ENCODE data around the gene RXRG.
"Not testable (repeated sequence)": the region's sequence is repeated elsewhere in the genome, so short reads cannot be mapped to it uniquely, and the experiment has no call there.

RXRG gene

DNA sequence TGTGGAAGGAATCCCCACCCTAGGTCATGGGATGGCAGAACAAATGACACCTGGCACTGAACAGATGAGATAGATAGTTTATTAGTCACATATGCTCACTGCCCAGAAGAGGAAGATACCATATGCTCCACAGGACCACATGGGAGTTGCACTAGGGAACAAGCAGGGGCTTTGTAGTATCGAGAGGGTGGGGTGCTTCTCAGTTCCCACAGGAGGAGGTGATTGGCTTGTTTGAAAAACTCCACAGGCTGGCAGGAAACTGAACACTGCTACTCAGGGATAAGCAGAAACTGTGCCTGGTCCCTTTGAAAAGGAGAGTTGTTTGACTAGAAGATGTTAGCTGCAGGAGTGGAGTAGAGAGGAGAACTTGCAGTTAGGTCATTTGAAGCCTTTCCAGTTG lies 31.9 kb upstream of the RXRG start:
- TF ChIP-seq SPI1 (IDR thresholded peaks at IDR 0.05; ENCODE audit: low read depth, low read length) (no peak), POLR2AphosphoS5 (IDR thresholded peaks at IDR 0.05; ENCODE audit: low read depth, low read length) (no peak), POU2F2 (IDR thresholded peaks at IDR 0.05; ENCODE audit: low read depth, low read length) (no peak), PAX5 (IDR thresholded peaks at IDR 0.05; ENCODE audit: insufficient read depth, low read length, severe bottlenecking) (no peak), TAF1 (IDR thresholded peaks at IDR 0.05; ENCODE audit: low read depth, low read length) (no peak), POLR2A (IDR thresholded peaks at IDR 0.05; ENCODE audit: low read depth, low read length) (no peak)
- no peak for FAIRE-seq
- DNase-seq (ENCODE audit: insufficient read length, low spot score) = no peak

DNA sequence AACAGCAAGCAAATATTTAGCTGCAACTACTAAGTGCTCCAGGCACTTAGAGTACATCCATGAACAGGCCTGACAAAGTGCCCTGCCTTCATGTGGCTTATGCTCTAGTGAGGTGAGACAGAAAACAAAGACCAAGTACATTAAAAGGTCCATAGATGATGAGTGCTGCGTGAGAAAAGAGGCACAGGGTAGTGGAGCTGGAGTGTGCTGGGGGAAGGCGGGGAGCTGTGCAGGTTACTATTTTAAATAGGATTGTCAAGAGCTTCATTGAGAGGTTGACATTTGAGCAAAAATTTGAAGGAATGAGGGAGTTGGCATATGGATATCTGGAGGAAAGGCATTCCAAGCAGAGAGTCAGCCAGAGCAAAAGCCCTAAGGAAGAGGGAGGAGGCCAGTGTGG lies 29.3 kb upstream of the RXRG start:
- DNase-seq (ENCODE audit: insufficient read length, low spot score) (no peak), FAIRE-seq (no peak)
- no peak for TF ChIP-seq POLR2A (IDR thresholded peaks at IDR 0.05; ENCODE audit: low read depth, low read length)
- no peak for TF ChIP-seq POLR2AphosphoS5 (IDR thresholded peaks at IDR 0.05; ENCODE audit: low read depth, low read length)
- TF ChIP-seq SPI1 (IDR thresholded peaks at IDR 0.05; ENCODE audit: low read depth, low read length) = no peak
- no peak for TF ChIP-seq TAF1 (IDR thresholded peaks at IDR 0.05; ENCODE audit: low read depth, low read length)
- TF ChIP-seq POU2F2 (IDR thresholded peaks at IDR 0.05; ENCODE audit: low read depth, low read length) = no peak
- TF ChIP-seq PAX5 (IDR thresholded peaks at IDR 0.05; ENCODE audit: insufficient read depth, low read length, severe bottlenecking) = no peak

DNA sequence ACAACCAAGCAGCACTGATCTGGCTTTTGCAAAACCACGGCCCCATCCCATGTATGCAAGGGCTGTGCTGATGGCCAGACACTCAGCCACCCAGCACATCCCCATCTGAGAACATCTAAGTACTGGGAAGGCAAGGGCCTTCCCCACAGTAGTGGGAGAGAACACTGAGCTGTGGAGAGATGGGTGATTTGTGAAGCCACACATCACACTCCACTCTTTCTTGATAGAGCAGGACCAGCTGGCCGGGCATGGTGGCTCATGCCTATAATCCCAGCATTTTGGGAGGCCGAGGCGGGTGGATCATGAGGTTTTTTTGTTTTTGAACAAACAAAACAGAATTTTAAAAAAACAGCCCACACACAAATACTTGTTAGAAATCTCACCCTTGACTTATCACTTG lies 28.2 kb upstream of the RXRG start:
- TF ChIP-seq PAX5 (IDR thresholded peaks at IDR 0.05; ENCODE audit: insufficient read depth, low read length, severe bottlenecking) (no peak), TAF1 (IDR thresholded peaks at IDR 0.05; ENCODE audit: low read depth, low read length) (no peak), SPI1 (IDR thresholded peaks at IDR 0.05; ENCODE audit: low read depth, low read length) (no peak), POLR2AphosphoS5 (IDR thresholded peaks at IDR 0.05; ENCODE audit: low read depth, low read length) (no peak), POU2F2 (IDR thresholded peaks at IDR 0.05; ENCODE audit: low read depth, low read length) (no peak), POLR2A (IDR thresholded peaks at IDR 0.05; ENCODE audit: low read depth, low read length) (no peak)
- no peak for DNase-seq (ENCODE audit: insufficient read length, low spot score)
- no peak for FAIRE-seq

DNA sequence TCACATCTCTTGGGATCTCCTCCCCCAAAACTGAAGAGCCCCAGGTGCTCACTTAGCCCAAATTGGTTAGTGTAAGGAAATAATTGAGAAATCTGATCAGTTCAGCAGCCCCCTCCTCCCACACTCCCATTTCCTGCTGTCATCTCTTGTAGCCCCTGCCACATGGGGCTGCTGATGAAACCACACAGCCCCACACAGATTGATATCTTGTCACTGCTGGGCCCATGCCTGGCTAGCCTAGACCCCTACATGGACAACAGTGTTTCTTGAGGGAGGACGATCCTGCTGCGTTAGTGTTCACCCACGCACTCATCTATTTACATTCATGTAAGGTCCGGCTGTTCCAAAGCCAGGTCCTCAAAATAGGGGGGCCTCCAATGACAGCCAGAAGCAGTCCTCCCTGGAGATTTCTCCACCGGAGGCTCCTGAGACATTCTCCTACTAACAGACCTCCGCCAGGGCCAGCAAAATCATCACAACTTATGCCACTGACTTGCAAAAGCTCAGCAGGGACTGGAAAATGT lies 23.9 kb upstream of the RXRG start:
- no peak for FAIRE-seq
- no peak for TF ChIP-seq POLR2AphosphoS5 (IDR thresholded peaks at IDR 0.05; ENCODE audit: low read depth, low read length)
- TF ChIP-seq SPI1 (IDR thresholded peaks at IDR 0.05; ENCODE audit: low read depth, low read length) = no peak
- no peak for TF ChIP-seq TAF1 (IDR thresholded peaks at IDR 0.05; ENCODE audit: low read depth, low read length)
- TF ChIP-seq POU2F2 (IDR thresholded peaks at IDR 0.05; ENCODE audit: low read depth, low read length) = no peak
- TF ChIP-seq POLR2A (IDR thresholded peaks at IDR 0.05; ENCODE audit: low read depth, low read length) = no peak
- TF ChIP-seq PAX5 (IDR thresholded peaks at IDR 0.05; ENCODE audit: insufficient read depth, low read length, severe bottlenecking) = no peak
- no peak for DNase-seq (ENCODE audit: insufficient read length, low spot score)

DNA sequence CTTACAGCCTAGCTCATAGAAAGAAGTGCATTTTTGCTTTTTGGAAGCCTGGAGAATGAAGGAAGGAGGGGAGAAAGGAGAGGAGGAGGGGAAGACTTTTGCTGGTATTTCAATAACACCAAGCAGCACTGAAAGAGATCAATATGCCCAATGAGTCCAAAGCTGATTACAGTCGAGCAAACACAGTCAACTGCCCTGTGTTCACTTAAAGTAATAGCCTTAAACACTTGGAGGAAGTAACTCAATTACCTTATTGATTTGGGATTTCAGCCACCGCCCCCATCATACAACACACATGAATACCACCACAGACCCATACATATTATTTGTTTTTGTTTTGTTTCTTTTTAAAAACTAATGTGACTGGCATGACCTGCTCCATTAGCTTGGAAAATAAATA lies 23.3 kb upstream of the RXRG start:
- DNase-seq (ENCODE audit: insufficient read length, low spot score) (no peak), FAIRE-seq (no peak)
- TF ChIP-seq POLR2A (IDR thresholded peaks at IDR 0.05; ENCODE audit: low read depth, low read length) (no peak), POLR2AphosphoS5 (IDR thresholded peaks at IDR 0.05; ENCODE audit: low read depth, low read length) (no peak), POU2F2 (IDR thresholded peaks at IDR 0.05; ENCODE audit: low read depth, low read length) (no peak), SPI1 (IDR thresholded peaks at IDR 0.05; ENCODE audit: low read depth, low read length) (no peak)

DNA sequence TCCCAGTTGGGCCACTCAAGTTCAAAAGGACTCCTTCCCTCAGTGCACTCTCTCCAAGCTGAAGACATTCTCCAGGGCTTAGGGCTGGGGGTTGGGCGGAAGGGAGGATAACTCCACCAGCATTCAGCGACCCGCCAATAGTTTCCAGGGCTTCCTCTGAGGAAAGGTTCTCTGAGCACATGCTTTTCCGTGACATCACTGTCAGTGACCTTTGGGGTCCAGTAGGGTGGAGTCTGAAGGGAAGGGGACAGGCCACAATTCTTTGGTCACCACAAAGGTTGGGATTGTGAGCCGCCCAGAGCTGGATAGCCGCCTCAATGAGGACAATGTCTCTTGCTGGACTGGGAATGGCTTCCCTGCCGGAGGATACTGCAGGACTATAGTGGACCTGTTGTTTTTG lies 22.8 kb upstream of the RXRG start:
- FAIRE-seq (no peak), DNase-seq (ENCODE audit: insufficient read length, low spot score) (no peak)
- TF ChIP-seq POLR2A (IDR thresholded peaks at IDR 0.05; ENCODE audit: low read depth, low read length) = no peak
- TF ChIP-seq SPI1 (IDR thresholded peaks at IDR 0.05; ENCODE audit: low read depth, low read length) = no peak
- TF ChIP-seq POLR2AphosphoS5 (IDR thresholded peaks at IDR 0.05; ENCODE audit: low read depth, low read length) = no peak

DNA sequence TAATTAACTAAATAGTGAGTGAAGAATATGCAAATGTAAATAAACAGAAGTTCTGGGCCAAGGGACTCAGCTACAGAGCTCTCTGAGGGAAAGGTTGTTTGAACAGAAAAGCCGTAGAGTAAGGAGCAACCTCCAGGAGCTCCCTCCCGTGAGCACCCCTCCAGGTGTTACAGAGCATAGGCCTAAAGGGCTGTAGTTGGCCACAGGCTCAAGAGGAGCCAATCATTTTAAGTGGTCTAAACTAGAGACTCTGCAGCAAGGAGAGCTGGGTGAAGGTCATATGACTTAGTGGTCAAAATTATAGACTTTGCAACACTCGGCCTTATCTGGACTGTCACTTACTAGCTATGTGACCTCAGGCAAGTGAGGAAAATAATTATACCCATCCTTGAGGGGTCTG lies 19.1 kb upstream of the RXRG start:
- DNase-seq (ENCODE audit: insufficient read length, low spot score) = no peak
- TF ChIP-seq POLR2AphosphoS5 (IDR thresholded peaks at IDR 0.05; ENCODE audit: low read depth, low read length) (no peak), POU2F2 (IDR thresholded peaks at IDR 0.05; ENCODE audit: low read depth, low read length) (no peak), PAX5 (IDR thresholded peaks at IDR 0.05; ENCODE audit: insufficient read depth, low read length, severe bottlenecking) (no peak), TAF1 (IDR thresholded peaks at IDR 0.05; ENCODE audit: low read depth, low read length) (no peak), POLR2A (IDR thresholded peaks at IDR 0.05; ENCODE audit: low read depth, low read length) (no peak), SPI1 (IDR thresholded peaks at IDR 0.05; ENCODE audit: low read depth, low read length) (no peak)

DNA sequence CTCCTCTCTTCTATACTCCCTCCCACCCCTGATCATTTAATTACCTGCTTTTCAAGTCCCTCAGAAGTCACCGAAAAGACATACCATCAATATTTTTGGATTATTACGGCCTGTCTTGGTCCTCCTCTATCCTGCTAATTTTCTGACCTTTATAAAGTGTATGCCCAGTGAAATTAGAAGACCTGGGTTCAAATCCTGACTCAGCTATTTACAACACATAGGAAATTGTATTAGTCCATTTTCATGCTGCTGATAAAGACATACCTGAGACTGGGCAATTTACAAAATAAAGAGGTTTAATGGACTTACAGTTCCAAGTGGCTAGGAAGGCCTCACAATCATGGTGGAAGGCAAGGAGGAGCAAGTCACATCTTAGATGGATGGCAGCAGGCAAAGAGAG lies 14.8 kb upstream of the RXRG start:
- not testable (repeated sequence) for FAIRE-seq; DNase-seq (ENCODE audit: insufficient read length, low spot score)

More for the DNA sequence above, 19.1 kb upstream of the RXRG start:
- FAIRE-seq = no peak

DNA sequence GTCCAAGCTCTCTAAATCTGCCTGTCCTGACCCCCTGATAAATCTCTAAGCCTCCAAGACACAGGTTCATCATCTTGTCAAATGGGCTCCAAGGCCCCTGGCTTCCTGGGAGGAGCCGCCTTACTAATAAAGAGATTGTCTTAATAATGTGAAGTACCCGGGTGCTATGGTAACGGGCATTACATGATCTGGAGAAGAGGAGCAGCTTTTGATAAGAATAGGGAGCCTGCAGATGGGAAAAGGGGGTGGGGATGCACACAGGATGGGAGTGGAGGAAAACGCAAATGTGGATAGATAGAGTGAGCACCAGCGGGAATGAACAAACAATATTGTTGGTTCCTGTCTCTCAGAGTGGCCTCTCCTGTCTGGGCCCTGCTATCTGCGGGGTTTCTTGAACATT lies 11.9 kb upstream of the RXRG start:
- FAIRE-seq = no peak
- DNase-seq (ENCODE audit: insufficient read length, low spot score) = no peak
- TF ChIP-seq PAX5 (IDR thresholded peaks at IDR 0.05; ENCODE audit: insufficient read depth, low read length, severe bottlenecking) (no peak), POU2F2 (IDR thresholded peaks at IDR 0.05; ENCODE audit: low read depth, low read length) (no peak), POLR2A (IDR thresholded peaks at IDR 0.05; ENCODE audit: low read depth, low read length) (no peak), POLR2AphosphoS5 (IDR thresholded peaks at IDR 0.05; ENCODE audit: low read depth, low read length) (no peak), SPI1 (IDR thresholded peaks at IDR 0.05; ENCODE audit: low read depth, low read length) (no peak), TAF1 (IDR thresholded peaks at IDR 0.05; ENCODE audit: low read depth, low read length) (no peak)

DNA sequence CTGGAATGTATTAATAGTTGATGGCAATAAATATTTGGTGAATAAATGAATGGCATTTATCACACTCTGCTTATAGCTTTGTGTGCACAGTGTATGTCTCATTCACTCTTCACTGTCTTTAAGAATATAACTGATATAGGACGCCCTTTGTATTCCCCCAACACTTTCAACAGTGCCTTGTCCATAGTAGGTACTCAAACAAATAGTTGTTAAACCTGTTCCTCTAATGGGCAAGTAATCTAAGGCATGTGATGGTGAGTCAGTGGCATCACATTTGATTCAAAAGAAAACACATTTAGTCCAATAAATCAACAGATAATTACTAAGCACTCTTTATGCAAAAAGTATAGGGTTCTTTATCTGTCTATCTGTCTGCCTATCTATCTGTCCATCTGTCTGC lies 11.2 kb upstream of the RXRG start:
- DNase-seq (ENCODE audit: insufficient read length, low spot score) (no peak), FAIRE-seq (no peak)
- TF ChIP-seq TAF1 (IDR thresholded peaks at IDR 0.05; ENCODE audit: low read depth, low read length) (no peak), POU2F2 (IDR thresholded peaks at IDR 0.05; ENCODE audit: low read depth, low read length) (no peak), PAX5 (IDR thresholded peaks at IDR 0.05; ENCODE audit: insufficient read depth, low read length, severe bottlenecking) (no peak), POLR2A (IDR thresholded peaks at IDR 0.05; ENCODE audit: low read depth, low read length) (no peak), POLR2AphosphoS5 (IDR thresholded peaks at IDR 0.05; ENCODE audit: low read depth, low read length) (no peak), SPI1 (IDR thresholded peaks at IDR 0.05; ENCODE audit: low read depth, low read length) (no peak)
